Measurements from ENCODE around the gene GET3. TPM values are rescaled to one million over a fixed set of nuclear protein-coding genes. Genes with fewer than 3 reads are reported as not detected.

Gene GET3
- total and polyA plus RNA-seq, 2 of the 13 experiments (the other 11 are each of a cell fraction or from before 2014, with no cell fraction given) = 57.7 to 59.4 TPM

DNA sequence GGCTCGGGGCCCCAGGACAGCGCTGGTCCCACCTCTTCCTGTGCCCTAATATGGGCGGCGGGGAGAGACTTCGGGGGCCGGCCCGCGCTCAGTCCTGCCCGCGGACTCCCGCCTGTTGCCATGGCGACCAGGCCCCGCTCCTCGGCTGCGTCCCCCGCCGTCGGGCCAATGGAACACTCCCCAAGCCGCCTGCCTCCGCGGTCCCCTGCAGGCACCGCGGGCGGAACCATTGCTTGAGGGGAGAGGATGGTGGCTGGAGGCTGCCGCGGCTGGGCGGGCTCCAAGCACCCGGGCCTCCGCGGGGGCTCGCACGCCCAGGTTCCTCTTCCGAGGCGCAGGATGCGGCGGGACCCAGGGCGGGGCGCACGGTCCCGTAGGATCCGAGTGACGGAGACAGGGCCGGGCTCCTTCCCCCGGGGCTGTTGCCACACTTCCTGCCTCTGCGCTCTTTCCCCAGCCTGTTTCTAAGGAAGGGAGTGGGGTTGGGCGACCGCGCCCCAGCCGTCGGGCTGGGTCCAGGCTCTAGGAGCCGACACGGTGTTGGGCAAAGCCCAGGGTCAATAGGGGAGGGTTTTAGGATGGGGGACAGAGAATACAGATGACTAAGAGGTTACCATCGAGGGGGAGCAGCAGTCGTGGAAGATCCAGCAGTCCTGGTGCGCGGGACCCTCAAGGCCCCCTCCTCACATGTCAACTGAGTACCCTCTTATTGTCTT, 52.8 kb downstream of the GET3 start (continued):
- TF ChIP-seq NKX3-1 (CRISPR knock-in tag; IDR thresholded peaks at IDR 0.05) (no peak), CENPX (CRISPR knock-in tag; IDR thresholded peaks at IDR 0.05) (no peak), KDM5B (CRISPR knock-in tag; IDR thresholded peaks at IDR 0.05; ENCODE audit: borderline replicate concordance) (peak; percentile 44; the same call in 1 of the 2 replicates), ZNF282 (IDR thresholded peaks at IDR 0.05; ENCODE audit: partially characterized antibody) (no peak), CHD4 (IDR thresholded peaks at IDR 0.05; ENCODE audit: borderline replicate concordance, low read length) (no peak), ZNF350 (CRISPR knock-in tag; IDR thresholded peaks at IDR 0.05; ENCODE audit: borderline replicate concordance, low read depth) (peak; percentile 75), ZNF264 (CRISPR knock-in tag; IDR thresholded peaks at IDR 0.05) (0 out of 2 replicates have a peak, but pooled peaks have one; percentile 34), SP5 (CRISPR knock-in tag; IDR thresholded peaks at IDR 0.05; ENCODE audit: borderline replicate concordance, low read depth) (0 out of 2 replicates have a peak, but pooled peaks have one; percentile 46), RFX3 (CRISPR knock-in tag; IDR thresholded peaks at IDR 0.05) (peak; percentile 96), THAP11 (CRISPR knock-in tag; IDR thresholded peaks at IDR 0.05) (peak; percentile 58), PRPF4 (IDR thresholded peaks at IDR 0.05; ENCODE audit: low read depth, low read length, poor library complexity, severe bottlenecking) (no peak), PITX1 (CRISPR knock-in tag; IDR thresholded peaks at IDR 0.05) (peak; percentile 10; the same call in 1 of the 2 replicates), ZFP36 (IDR thresholded peaks at IDR 0.05; ENCODE audit: borderline replicate concordance, low read depth, low read length, partially characterized antibody) (no peak), ZNF816 (CRISPR knock-in tag; IDR thresholded peaks at IDR 0.05; ENCODE audit: borderline replicate concordance) (no peak), ZBTB38 (CRISPR knock-in tag; IDR thresholded peaks at IDR 0.05) (no peak), NR1H2 (CRISPR knock-in tag; IDR thresholded peaks at IDR 0.05; ENCODE audit: borderline replicate concordance, low read depth) (no peak), KLF6 (CRISPR knock-in tag; IDR thresholded peaks at IDR 0.05) (peak; percentile 59), BORCS8-MEF2B (CRISPR knock-in tag; IDR thresholded peaks at IDR 0.05) (no peak), SNAPC2 (CRISPR knock-in tag; IDR thresholded peaks at IDR 0.05) (no peak), ZNF670 (CRISPR knock-in tag; IDR thresholded peaks at IDR 0.05; ENCODE audit: borderline replicate concordance) (no peak), ZNF749 (CRISPR knock-in tag; IDR thresholded peaks at IDR 0.05; ENCODE audit: borderline replicate concordance) (peak; percentile 43; the same call in 1 of the 2 replicates), ISL2 (CRISPR knock-in tag; IDR thresholded peaks at IDR 0.05) (peak; percentile 29; the same call in 1 of the 2 replicates), RFXAP (CRISPR knock-in tag; IDR thresholded peaks at IDR 0.05; ENCODE audit: borderline replicate concordance) (peak; percentile 21; the same call in 1 of the 2 replicates), ZSCAN31 (CRISPR knock-in tag; IDR thresholded peaks at IDR 0.05; ENCODE audit: low read depth) (no peak)
- TF ChIP-seq, protein P1, sequence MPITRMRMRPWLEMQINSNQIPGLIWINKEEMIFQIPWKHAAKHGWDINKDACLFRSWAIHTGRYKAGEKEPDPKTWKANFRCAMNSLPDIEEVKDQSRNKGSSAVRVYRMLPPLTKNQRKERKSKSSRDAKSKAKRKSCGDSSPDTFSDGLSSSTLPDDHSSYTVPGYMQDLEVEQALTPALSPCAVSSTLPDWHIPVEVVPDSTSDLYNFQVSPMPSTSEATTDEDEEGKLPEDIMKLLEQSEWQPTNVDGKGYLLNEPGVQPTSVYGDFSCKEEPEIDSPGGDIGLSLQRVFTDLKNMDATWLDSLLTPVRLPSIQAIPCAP (CRISPR knock-in tag; IDR thresholded peaks at IDR 0.05; ENCODE audit: low read depth) = no peak
- TF ChIP-seq, protein P2, sequence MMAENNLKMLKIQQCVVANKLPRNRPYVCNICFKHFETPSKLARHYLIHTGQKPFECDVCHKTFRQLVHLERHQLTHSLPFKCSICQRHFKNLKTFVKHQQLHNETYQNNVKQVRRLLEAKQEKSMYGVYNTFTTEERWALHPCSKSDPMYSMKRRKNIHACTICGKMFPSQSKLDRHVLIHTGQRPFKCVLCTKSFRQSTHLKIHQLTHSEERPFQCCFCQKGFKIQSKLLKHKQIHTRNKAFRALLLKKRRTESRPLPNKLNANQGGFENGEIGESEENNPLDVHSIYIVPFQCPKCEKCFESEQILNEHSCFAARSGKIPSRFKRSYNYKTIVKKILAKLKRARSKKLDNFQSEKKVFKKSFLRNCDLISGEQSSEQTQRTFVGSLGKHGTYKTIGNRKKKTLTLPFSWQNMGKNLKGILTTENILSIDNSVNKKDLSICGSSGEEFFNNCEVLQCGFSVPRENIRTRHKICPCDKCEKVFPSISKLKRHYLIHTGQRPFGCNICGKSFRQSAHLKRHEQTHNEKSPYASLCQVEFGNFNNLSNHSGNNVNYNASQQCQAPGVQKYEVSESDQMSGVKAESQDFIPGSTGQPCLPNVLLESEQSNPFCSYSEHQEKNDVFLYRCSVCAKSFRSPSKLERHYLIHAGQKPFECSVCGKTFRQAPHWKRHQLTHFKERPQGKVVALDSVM (CRISPR knock-in tag; IDR thresholded peaks at IDR 0.05) = peak; percentile 79

Data from HepG2 (cell line).